Activated T-cell treated with anti-CD3 and anti-CD28 coated beads, Interleukin-2, amount 50 U/mL, for 24 hours (primary cell): ENCODE measurements around the gene WWC2.
A peak's percentile ranks its signal among the peaks of the same experiment; 100 is the strongest.

ENCODE experiments used
- DNase-seq: peaks from one replicate; pipeline ENCODE4 v3.0.0-alpha.2; 2020
- H3K27ac Mint-ChIP-seq: 2 replicates; pipeline ENCODE4 v1.8.0; 2020; ENCODE audit warnings: mild to moderate bottlenecking, mixed read lengths
- H3K27me3 Mint-ChIP-seq: 2 replicates; pipeline ENCODE4 v1.8.0; 2020; ENCODE audit warnings: mixed read lengths
- H3K36me3 Mint-ChIP-seq: 2 replicates; pipeline ENCODE4 v1.8.0; 2020; ENCODE audit warnings: low read depth, mixed read lengths
- H3K4me1 Mint-ChIP-seq: 2 replicates; pipeline ENCODE4 v1.8.0; 2020; ENCODE audit warnings: low read depth, mixed read lengths
- H3K4me3 Mint-ChIP-seq: 2 replicates; pipeline ENCODE4 v1.8.0; 2020; ENCODE audit warnings: mild to moderate bottlenecking, moderate library complexity, mixed read lengths
- H3K9me3 Mint-ChIP-seq: 2 replicates; pipeline ENCODE4 v1.8.0; 2020; ENCODE audit warnings: mixed read lengths

The WWC2 gene

GRCh38 chr4:183095199-183095512 lies 3.9 kb upstream of the WWC2 start:
- no peaks in the 10 kb centered on the region for H3K9me3 Mint-ChIP-seq
- H3K36me3 Mint-ChIP-seq, result no peaks in the 10 kb centered on the region
- H3K4me1 Mint-ChIP-seq, result peaks cover 7% of the 10 kb centered on the region
- DNase-seq, result no peak
- no peak overlapping the region for H3K4me3 Mint-ChIP-seq
- peaks cover 25% of the 10 kb centered on the region for H3K27me3 Mint-ChIP-seq
- no peak overlapping the region for H3K27ac Mint-ChIP-seq

DNA sequence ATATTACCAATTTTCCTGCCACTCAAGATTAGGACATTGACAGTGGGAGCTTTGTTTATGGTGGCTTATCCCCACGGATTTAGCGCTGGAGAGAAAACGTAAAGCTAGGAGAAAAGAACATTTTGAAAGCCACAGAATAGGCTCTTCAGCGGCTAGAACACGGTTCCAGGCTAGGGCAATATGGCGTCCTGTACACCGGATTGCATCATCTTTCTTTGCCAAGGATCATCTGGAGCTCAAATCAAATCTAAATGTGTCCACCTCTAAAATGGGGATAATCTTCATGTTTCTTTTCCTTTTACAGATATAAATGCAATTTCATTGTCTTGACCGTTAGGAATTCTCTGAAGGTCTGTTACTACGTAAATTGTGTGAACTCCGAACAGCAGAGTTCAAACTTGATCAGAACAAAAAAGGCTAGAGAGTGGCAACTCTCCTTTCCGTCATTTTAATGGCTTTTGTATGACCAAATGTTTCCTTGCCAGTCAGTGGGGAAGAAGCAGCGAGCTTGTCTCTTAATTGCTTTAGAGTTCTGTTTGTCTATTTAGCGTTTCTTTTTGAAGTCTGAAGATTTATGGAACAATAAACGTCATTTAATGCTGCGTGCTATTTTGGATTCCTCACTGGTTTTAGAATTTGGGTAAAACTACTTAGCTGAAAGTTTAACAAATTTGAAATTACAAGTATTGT lies 2.6 kb upstream of the WWC2 start:
- Mint-ChIP-seq H3K36me3 (no peaks in the 10 kb centered on the region), H3K27me3 (peaks cover 33% of the 10 kb centered on the region)

DNA sequence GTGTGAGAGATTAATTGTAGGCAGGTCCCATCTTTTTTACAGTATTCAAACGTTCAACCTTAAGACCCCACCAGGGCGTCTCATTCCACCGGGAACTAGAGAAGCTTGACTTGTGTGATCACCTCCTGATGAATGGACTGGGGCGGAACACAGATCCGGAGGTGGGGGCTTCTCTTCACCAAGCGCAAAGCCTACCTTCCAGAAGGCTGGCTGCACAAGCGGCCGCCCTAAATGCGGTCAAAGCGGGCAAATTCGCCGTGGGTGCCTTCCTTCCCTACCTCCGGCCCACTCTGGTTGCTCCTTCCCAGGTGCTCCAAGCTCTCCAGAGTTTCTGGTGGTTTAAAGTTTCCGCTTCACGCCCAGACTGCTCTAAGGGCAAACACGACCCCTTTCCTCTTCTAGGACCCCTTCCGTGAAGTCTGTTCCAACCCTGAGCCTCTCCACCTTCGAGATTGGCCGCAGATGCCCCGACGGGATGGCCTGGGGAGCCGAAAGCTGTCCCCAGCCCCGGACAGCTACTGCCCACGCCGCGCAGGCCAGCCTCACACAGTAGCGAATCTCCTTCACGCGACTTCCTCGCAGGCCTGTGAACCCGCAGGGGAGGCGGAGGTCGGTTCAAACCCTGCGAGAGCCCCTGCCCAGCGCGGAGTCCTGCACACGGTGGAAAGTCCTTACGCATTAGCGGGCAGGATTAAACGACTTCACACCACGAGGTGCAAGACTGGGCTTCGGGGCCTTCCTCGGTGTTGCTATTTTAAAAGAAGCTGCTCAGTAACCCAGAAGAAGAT lies 1.6 kb upstream of the WWC2 start:
- Mint-ChIP-seq H3K27me3 (peaks cover 43% of the 10 kb centered on the region), H3K4me1 (peaks cover 9% of the 10 kb centered on the region)

More for the DNA sequence above, 2.6 kb upstream of the WWC2 start:
- DNase-seq, result no peak
- Mint-ChIP-seq H3K4me3 (no peak overlapping the region), H3K4me1 (peaks cover 9% of the 10 kb centered on the region), H3K9me3 (no peaks in the 10 kb centered on the region), H3K27ac (no peak overlapping the region)

GRCh38 chr4:183098019-183098722 lies 886 bp upstream of the WWC2 start:
- Mint-ChIP-seq H3K4me3 (peak overlapping the region; percentile 65), H3K36me3 (no peaks in the 10 kb centered on the region), H3K9me3 (no peaks in the 10 kb centered on the region), H3K27ac (no peak overlapping the region), H3K4me1 (peaks cover 9% of the 10 kb centered on the region), H3K27me3 (peaks cover 44% of the 10 kb centered on the region)
- peak; percentile 47 for DNase-seq

More for the DNA sequence above, 1.6 kb upstream of the WWC2 start:
- DNase-seq, result no peak
- peak overlapping the region; percentile 5 for H3K27ac Mint-ChIP-seq
- H3K4me3 Mint-ChIP-seq, result peak overlapping the region; percentile 18
- H3K9me3 Mint-ChIP-seq, result no peaks in the 10 kb centered on the region
- no peaks in the 10 kb centered on the region for H3K36me3 Mint-ChIP-seq

GRCh38 chr4:183099537-183100297 lies 660 bp downstream of the WWC2 start:
- DNase-seq, result peak; percentile 50
- no peaks in the 10 kb centered on the region for H3K9me3 Mint-ChIP-seq
- peak overlapping the region; percentile 63 for H3K4me3 Mint-ChIP-seq

DNA sequence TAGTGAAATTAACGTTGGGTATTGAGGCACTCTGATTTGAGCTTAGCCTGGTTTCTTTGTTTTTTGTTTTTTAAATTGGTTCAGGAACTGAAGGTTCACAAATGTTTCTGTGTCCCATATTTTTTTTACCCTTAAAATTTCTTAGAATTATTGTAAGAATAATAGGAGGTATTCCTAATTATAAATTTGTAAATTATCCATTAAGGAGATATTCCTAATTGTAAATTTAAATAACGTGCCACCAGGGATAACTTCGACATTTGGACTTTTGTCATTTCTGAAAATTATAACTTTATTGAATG lies 1.2 kb downstream of the WWC2 start:
- DNase-seq, result no peak
- peaks cover 40% of the 10 kb centered on the region for H3K27me3 Mint-ChIP-seq
- peak overlapping the region; percentile 63 for H3K4me3 Mint-ChIP-seq
- H3K27ac Mint-ChIP-seq, result no peak overlapping the region
- H3K4me1 Mint-ChIP-seq, result peaks cover 9% of the 10 kb centered on the region
- no peaks in the 10 kb centered on the region for H3K36me3 Mint-ChIP-seq
- H3K9me3 Mint-ChIP-seq, result no peaks in the 10 kb centered on the region

More at GRCh38 chr4:183099537-183100297, 660 bp downstream of the WWC2 start:
- peaks cover 9% of the 10 kb centered on the region for H3K4me1 Mint-ChIP-seq
- no peak overlapping the region for H3K27ac Mint-ChIP-seq
- H3K27me3 Mint-ChIP-seq, result peaks cover 43% of the 10 kb centered on the region
- no peaks in the 10 kb centered on the region for H3K36me3 Mint-ChIP-seq

- no peak overlapping the region for H3K27ac Mint-ChIP-seq
- peaks cover 9% of the 10 kb centered on the region for H3K4me1 Mint-ChIP-seq
- H3K4me3 Mint-ChIP-seq, result peak overlapping the region; percentile 15
- no peaks in the 10 kb centered on the region for H3K9me3 Mint-ChIP-seq
- H3K36me3 Mint-ChIP-seq, result no peaks in the 10 kb centered on the region
- H3K27me3 Mint-ChIP-seq, result peaks cover 40% of the 10 kb centered on the region
- no peak for DNase-seq
Measured at GRCh38 chr4:183100827-183101226, 1.8 kb downstream of the WWC2 start.

- Mint-ChIP-seq H3K4me1 (peaks cover 7% of the 10 kb centered on the region), H3K27me3 (peaks cover 37% of the 10 kb centered on the region), H3K36me3 (no peaks in the 10 kb centered on the region), H3K9me3 (no peaks in the 10 kb centered on the region), H3K27ac (no peak overlapping the region), H3K4me3 (no peak overlapping the region)
- no peak for DNase-seq
Measured at GRCh38 chr4:183101956-183102480, 3.0 kb downstream of the WWC2 start.

GRCh38 chr4:183105092-183105491 lies 6.0 kb downstream of the WWC2 start:
- no peak for DNase-seq
- H3K9me3 Mint-ChIP-seq, result no peaks in the 10 kb centered on the region
- no peak overlapping the region for H3K4me3 Mint-ChIP-seq
- no peaks in the 10 kb centered on the region for H3K36me3 Mint-ChIP-seq
- H3K27ac Mint-ChIP-seq, result no peak overlapping the region
- peaks cover 26% of the 10 kb centered on the region for H3K27me3 Mint-ChIP-seq
- H3K4me1 Mint-ChIP-seq, result peaks cover 2% of the 10 kb centered on the region

DNA sequence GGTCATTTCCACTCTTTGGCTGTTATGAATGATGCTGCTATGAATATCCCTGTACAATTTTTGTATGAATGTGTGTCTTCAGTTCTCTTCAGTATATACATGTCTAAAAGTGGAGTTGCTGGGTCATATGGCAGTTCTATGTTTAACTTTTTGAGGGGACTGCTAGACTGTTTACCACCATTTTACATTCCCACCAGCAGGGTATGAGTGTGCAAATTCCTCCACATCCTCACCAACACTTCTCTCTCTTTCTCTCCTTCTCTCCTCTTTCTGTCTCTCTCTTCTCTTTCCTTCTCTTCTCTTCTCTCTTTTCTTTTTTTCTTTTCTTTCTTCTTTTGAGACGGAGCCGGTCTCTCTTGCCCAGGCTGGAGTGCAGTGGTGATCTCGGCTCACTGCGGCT lies 7.8 kb downstream of the WWC2 start:
- no peaks in the 10 kb centered on the region for H3K4me1 Mint-ChIP-seq
- H3K27me3 Mint-ChIP-seq, result peaks cover 18% of the 10 kb centered on the region
- H3K36me3 Mint-ChIP-seq, result no peaks in the 10 kb centered on the region
- no peak for DNase-seq
- H3K27ac Mint-ChIP-seq, result no peak overlapping the region
- H3K9me3 Mint-ChIP-seq, result no peaks in the 10 kb centered on the region
- no peak overlapping the region for H3K4me3 Mint-ChIP-seq

GRCh38 chr4:183107891-183108459 lies 8.9 kb downstream of the WWC2 start:
- Mint-ChIP-seq H3K36me3 (no peaks in the 10 kb centered on the region), H3K27me3 (peaks cover 10% of the 10 kb centered on the region), H3K4me3 (no peak overlapping the region), H3K27ac (no peak overlapping the region), H3K4me1 (no peaks in the 10 kb centered on the region), H3K9me3 (no peaks in the 10 kb centered on the region)
- no peak for DNase-seq

DNA sequence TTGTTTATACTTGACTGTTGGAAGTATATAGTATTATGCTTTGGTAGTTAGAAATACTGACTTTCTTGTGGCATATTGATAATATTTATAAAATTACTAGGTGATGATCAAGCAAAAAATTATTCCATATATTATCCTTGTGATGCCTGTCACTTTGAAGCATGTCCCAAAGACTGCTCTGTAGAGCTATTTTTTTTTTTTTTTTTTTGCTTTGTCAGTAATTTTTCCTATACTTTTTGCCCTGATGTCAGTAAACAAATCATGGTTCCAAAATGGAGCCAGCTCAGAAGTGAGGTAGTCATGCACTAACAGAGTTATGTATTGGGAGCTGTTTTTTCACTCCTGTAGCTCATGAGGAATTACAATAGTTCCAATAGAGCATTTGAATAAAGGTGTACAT lies 11.2 kb downstream of the WWC2 start:
- H3K9me3 Mint-ChIP-seq, result no peaks in the 10 kb centered on the region
- H3K4me3 Mint-ChIP-seq, result no peak overlapping the region
- no peaks in the 10 kb centered on the region for H3K36me3 Mint-ChIP-seq
- H3K27ac Mint-ChIP-seq, result no peak overlapping the region
- no peak for DNase-seq
- peaks cover 10% of the 10 kb centered on the region for H3K27me3 Mint-ChIP-seq
- H3K4me1 Mint-ChIP-seq, result no peaks in the 10 kb centered on the region

GRCh38 chr4:183111452-183111885 lies 12.4 kb downstream of the WWC2 start:
- Mint-ChIP-seq H3K36me3 (no peaks in the 10 kb centered on the region), H3K27ac (no peak overlapping the region), H3K9me3 (no peaks in the 10 kb centered on the region), H3K27me3 (peaks cover 9% of the 10 kb centered on the region), H3K4me3 (no peak overlapping the region), H3K4me1 (no peaks in the 10 kb centered on the region)
- DNase-seq, result no peak

GRCh38 chr4:183118141-183118540 lies 19.1 kb downstream of the WWC2 start:
- peaks cover 3% of the 10 kb centered on the region for H3K27me3 Mint-ChIP-seq
- no peak overlapping the region for H3K4me3 Mint-ChIP-seq
- H3K36me3 Mint-ChIP-seq, result no peaks in the 10 kb centered on the region
- no peaks in the 10 kb centered on the region for H3K4me1 Mint-ChIP-seq
- DNase-seq, result no peak
- no peaks in the 10 kb centered on the region for H3K9me3 Mint-ChIP-seq
- no peak overlapping the region for H3K27ac Mint-ChIP-seq
